ENCODE results near the gene OR2T6.
"Not testable (repeated sequence)": the region's sequence is repeated elsewhere in the genome, so short reads cannot be mapped to it uniquely, and the experiment has no call there.

OR2T6 gene, protein sequence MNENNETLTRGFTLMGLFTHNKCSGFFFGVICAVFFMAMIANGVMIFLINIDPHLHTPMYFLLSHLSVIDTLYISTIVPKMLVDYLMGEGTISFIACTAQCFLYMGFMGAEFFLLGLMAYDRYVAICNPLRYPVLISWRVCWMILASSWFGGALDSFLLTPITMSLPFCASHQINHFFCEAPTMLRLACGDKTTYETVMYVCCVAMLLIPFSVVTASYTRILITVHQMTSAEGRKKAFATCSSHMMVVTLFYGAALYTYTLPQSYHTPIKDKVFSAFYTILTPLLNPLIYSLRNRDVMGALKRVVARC

GRCh38 chr1:248375446-248375845 lies at the start of gene OR2T6:
Gene OR2T6, plus strand, starts transcription at chr1:248375746. Its CDS starts 11,863 bp downstream, at chr1:248387609.
- no peak for DNase-seq

DNA sequence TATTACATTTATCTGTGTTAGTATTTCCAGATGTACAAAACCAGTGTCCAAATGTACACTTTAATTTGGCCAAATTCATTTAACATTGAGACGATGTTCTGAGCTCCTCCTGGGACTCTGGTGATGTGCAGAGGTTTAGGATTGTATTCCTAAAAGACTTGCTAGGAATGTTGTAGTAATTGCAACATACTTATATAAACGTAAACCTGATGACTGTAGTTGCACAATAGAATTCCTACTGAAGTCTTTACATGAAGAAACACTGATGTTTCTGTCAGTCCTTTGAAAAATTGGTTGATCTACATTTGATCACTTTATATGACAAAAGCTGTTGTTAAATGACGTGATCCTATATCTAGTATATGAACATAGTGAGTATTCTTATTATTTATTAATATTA lies 32.1 kb upstream of the OR2T6 start:
- DNase-seq: no peak

GRCh38 chr1:248348475-248348874 lies 27.1 kb upstream of the OR2T6 start, which contains the start of gene OR14C36:
Gene OR14C36, plus strand, starts transcription at chr1:248348775. Its CDS starts 0 bp downstream, at chr1:248348775.
- no peak for DNase-seq

DNA sequence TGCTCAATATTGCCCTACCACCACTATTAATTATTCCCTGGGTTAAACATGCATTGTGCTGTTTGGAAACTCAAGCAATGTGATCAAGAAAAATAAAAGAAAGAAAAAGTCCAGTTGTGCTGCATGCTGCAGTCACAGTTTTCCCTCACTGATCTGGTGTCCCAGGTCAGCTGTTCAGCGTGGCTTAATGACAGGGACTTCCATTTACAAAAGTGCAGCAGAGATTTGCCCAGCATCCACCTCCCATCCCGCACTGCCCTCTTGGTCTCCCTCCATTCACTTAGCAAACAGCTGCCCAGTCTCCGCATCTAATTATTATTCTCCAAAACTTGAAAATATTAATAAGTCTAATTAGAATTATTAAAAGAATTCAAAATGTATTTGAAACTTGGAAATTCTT lies 16.1 kb upstream of the OR2T6 start:
- DNase-seq: no peak

DNA sequence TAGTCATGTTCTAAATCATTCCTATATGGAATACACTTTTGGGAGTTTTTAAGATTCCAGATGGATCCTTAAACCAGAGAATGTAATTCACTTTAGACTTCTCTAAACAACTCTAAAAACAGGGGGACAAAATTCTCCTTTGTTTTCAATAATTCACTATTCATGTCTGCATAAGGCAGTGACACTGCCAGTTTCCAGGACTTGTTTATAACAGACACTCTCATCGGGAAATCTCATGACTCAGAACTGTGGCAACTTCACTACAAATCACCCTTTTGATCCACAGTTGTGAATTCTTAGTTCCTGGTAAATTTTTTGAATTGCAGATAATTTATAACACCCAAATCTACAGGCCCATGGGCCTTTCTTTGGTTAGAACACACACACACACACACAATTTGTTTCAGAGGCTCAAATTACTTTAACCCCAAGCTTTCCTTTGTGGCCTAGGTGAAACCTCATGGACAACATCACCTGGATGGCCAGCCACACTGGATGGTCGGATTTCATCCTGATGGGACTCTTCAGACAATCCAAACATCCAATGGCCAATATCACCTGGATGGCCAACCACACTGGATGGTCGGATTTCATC lies 14.3 kb upstream of the OR2T6 start, which contains the start of gene OR2T4:
OR2T4 (plus strand) TSS at position 545 of the 595 bp plus-strand sequence; CDS start at position 545, 0 bp downstream.
- DNase-seq: no peak

DNA sequence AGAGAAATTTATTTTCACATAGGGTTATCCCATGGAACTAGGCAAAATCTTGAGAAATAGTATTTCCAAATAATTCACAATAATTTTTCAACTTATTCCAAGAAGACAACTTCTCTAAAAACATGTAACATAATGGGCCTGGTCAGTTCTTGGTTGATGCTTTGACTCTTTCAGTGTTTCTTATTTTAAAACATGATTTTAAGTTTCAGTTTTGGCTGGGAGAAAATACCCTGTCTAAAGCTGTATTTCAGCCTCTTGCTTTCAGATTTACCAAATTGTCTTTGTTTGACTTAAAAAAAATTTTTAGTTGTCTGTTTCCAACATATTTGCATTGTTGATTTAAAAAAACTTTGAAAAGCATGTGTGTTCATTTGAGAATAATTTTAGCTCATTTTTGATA lies 8.9 kb upstream of the OR2T6 start:
- no peak for DNase-seq

- no peak for DNase-seq
Observed at GRCh38 chr1:248372394-248372793, 3.2 kb upstream of the OR2T6 start.

GRCh38 chr1:248373761-248374160 lies 1.8 kb upstream of the OR2T6 start:
- no peak for DNase-seq

GRCh38 chr1:248376916-248377315 lies 1.4 kb downstream of the OR2T6 start:
- no peak for DNase-seq

GRCh38 chr1:248380854-248381253 lies 5.3 kb downstream of the OR2T6 start:
- DNase-seq: no peak

DNA sequence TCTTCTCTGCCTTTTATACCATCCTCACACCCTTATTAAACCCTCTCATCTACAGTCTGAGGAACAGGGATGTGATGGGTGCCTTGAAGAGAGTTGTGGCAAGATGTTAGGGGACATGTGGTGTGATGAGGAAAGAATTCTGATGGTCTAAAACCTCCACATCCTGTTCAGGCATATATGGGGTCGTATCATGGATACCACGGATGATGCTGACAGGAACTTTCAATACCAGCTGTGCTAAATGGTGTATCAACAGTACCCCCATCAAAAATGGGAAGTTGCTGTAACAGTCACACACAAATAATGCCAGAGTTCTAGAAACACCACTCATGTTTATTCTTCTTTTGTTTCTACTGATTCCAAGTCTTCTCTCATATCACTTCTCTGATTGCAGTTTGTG lies 12.9 kb downstream of the OR2T6 start:
- no peak for DNase-seq

DNA sequence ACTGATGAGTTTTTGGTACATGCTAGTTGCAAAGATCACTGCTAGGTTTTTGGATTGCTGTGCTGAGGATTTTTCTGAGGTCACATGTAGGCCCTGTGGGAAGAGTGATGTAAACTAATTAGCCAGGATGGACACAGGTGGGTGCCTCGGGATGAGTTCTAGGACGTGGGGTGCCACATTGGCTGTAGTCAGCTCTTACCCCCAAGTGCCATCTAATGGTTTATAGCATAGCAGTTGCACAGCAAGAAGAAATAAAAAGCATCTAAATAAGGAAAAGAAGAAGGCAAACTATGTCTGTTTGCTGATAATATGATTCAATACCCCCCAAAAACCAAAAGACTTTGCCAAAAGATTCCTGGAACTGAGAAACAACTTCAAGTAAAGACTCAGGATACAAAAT lies 17.5 kb downstream of the OR2T6 start:
- DNase-seq: no peak

GRCh38 chr1:248402748-248403147 lies 27.2 kb downstream of the OR2T6 start, which contains the start of gene OR2T1:
Gene OR2T1, plus strand, starts transcription at chr1:248403048. Its CDS starts 3,100 bp downstream, at chr1:248406148.
- no peak for DNase-seq

DNA sequence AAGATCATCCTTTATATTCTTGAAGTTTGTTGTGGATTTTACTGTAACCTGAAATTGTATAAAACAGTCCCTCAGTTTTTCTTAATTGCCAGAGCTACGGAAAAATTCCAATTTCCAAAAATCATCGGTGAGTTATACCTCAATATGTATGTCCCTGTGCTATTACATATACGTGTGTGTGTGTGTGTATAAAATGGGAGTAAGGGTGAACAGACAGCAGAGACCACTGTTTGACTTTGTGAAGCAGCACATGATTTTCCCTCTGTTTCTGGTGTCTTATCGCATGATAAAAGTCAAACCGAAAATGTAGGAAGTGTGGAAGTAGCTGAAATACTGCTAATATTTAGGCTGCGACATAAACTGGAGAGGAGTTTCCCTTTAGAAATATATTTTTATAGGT lies 28.5 kb downstream of the OR2T6 start:
- DNase-seq: no peak

GRCh38 chr1:248406721-248407692 lies 31.5 kb downstream of the OR2T6 start:
- DNase-seq: no peak

- no peak for DNase-seq
Observed at GRCh38 chr1:248416226-248416625, 40.7 kb downstream of the OR2T6 start.

GRCh38 chr1:248417854-248418253 lies 42.3 kb downstream of the OR2T6 start:
- no peak for DNase-seq

DNA sequence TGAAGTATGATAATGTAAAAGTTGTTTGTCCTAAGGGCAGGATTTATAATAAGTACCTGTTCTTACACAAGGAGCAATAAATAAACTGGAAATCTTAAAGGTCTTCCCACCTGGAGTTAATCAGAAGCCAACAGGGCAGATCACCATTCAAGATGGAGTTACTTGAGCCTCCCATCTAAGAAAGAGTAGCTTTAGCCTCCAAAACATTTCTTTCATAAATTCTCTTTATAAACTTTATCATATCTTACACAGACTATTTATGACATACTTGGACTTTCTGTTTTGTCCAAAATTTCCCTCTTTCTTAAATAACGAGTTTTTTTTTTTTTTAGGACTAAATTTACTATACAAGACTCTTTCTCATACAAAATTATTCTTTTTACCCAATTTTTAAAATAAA lies 45.8 kb downstream of the OR2T6 start:
- no peak for DNase-seq

GRCh38 chr1:248427526-248428191 lies 52.1 kb downstream of the OR2T6 start:
- not testable (repeated sequence) for DNase-seq

GRCh38 chr1:248428192-248428533 lies 52.6 kb downstream of the OR2T6 start:
- DNase-seq: not testable (repeated sequence)

GRCh38 chr1:248431683-248432082 lies 56.1 kb downstream of the OR2T6 start:
- DNase-seq: not testable (repeated sequence)

- DNase-seq: not testable (repeated sequence)
Observed at GRCh38 chr1:248432201-248432600, 56.7 kb downstream of the OR2T6 start.
